ENCODE data around the gene KRTDAP. TPM values are rescaled to one million over a fixed set of nuclear protein-coding genes. Genes with fewer than 3 reads are reported as not detected.
A peak's percentile ranks its signal among the peaks of the same experiment; 100 is the strongest.

KRTDAP gene
- total RNA-seq, 1 donor from 2014 or later, result 4.8 TPM

DNA sequence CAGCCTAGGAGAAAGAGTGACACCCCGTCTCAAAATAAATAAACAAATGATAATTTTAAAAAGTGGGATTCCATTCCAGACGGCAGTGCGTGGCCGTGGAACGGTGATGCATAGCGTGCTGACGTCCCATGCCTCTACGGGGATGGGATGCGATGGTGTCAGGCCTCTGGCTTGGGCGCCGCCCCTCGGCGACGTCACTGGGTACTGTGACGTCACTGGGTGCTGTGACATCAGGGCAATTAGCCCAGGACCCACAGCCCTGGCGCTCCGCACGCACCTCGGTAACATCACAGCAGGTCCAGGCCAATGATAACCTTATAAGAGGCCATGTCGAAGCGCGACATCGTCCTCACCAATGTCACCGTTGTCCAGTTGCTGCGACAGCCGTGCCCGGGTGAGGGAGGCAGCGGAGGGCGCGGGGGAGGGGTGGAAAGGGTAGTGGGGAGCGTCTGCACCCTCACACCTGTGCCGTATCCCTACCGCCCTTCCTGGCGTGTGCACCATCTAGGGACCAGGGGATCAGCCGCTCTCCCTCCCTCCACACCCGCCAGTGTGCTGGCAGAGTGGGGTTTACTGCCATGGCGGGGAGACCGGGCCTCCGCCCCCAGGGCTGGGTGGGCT, 43.0 kb upstream of the KRTDAP start, which contains the start of gene GAPDHS:
TSS of gene GAPDHS (plus strand) at position 256 of the 621 bp plus-strand sequence. CDS start at position 328, 72 bp downstream.
- no peak for TF ChIP-seq CTCF (IDR thresholded peaks at IDR 0.05; ENCODE audit: unreplicated experiment)
- Mint-ChIP-seq H3K4me3 (ENCODE audit: low read depth) (no peak within 1 kb of the TSS), H3K4me1 (ENCODE audit: low read depth) (peaks cover 7% of the 10 kb centered on the region), H3K27me3 (peaks cover 24% of the 10 kb centered on the region), H3K9me3 (ENCODE audit: low read depth) (no peaks in the 10 kb centered on the region), H3K27ac (no peak within 1 kb of the TSS), H3K36me3 (ENCODE audit: insufficient read depth) (no peaks in the 10 kb centered on the region)
- no peak for DNase-seq (ENCODE audit: low spot score, unreplicated experiment)

DNA sequence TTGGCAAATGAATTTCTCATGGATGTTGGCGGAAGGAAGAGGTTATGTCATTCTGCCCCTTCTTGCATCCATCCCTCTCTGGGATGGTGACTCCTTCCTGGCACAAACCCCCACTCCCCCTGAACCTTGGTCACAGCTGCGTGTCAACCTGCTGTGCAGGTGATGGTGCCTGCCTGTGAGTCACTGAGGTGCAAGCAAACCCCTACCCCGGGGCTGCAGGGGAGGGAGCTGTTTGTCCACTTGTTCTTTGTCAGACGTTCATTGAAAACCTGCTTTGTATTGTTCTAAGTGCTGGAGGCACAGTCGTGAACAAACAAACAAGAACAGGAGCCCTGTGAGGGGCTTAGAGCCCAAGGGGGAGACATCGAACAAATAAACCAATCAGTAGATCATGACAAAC, 41.0 kb upstream of the KRTDAP start:
- no peaks in the 10 kb centered on the region for H3K36me3 Mint-ChIP-seq (ENCODE audit: insufficient read depth)
- no peaks in the 10 kb centered on the region for H3K9me3 Mint-ChIP-seq (ENCODE audit: low read depth)
- peaks cover 33% of the 10 kb centered on the region for H3K27me3 Mint-ChIP-seq
- no peak for TF ChIP-seq CTCF (IDR thresholded peaks at IDR 0.05; ENCODE audit: unreplicated experiment)
- DNase-seq (ENCODE audit: low spot score, unreplicated experiment), result no peak
- peaks cover 7% of the 10 kb centered on the region for H3K4me1 Mint-ChIP-seq (ENCODE audit: low read depth)
- H3K4me3 Mint-ChIP-seq (ENCODE audit: low read depth), result no peak overlapping the region
- peak overlapping the region; percentile 90 for H3K27ac Mint-ChIP-seq

GRCh38 chr19:35529241-35530218, 39.3 kb upstream of the KRTDAP start:
- H3K27ac Mint-ChIP-seq, result no peak overlapping the region
- no peak overlapping the region for H3K4me3 Mint-ChIP-seq (ENCODE audit: low read depth)
- TF ChIP-seq CTCF (IDR thresholded peaks at IDR 0.05; ENCODE audit: unreplicated experiment), result no peak
- no peaks in the 10 kb centered on the region for H3K9me3 Mint-ChIP-seq (ENCODE audit: low read depth)
- no peak for DNase-seq (ENCODE audit: low spot score, unreplicated experiment)
- H3K27me3 Mint-ChIP-seq, result peaks cover 42% of the 10 kb centered on the region
- H3K36me3 Mint-ChIP-seq (ENCODE audit: insufficient read depth), result no peaks in the 10 kb centered on the region
- peaks cover 7% of the 10 kb centered on the region for H3K4me1 Mint-ChIP-seq (ENCODE audit: low read depth)

GRCh38 chr19:35528218-35529038, 38.2 kb upstream of the KRTDAP start, which contains the start of gene SBSN:
Gene SBSN, minus strand, starts transcription at chr19:35528311. Its CDS starts 30 bp downstream, at chr19:35528281.
- no peaks in the 10 kb centered on the region for H3K36me3 Mint-ChIP-seq (ENCODE audit: insufficient read depth)
- no peak within 1 kb of the TSS for H3K27ac Mint-ChIP-seq
- no peaks in the 10 kb centered on the region for H3K9me3 Mint-ChIP-seq (ENCODE audit: low read depth)
- H3K4me1 Mint-ChIP-seq (ENCODE audit: low read depth), result peaks cover 12% of the 10 kb centered on the region
- peaks cover 47% of the 10 kb centered on the region for H3K27me3 Mint-ChIP-seq
- no peak within 1 kb of the TSS for H3K4me3 Mint-ChIP-seq (ENCODE audit: low read depth)
- no peak for DNase-seq (ENCODE audit: low spot score, unreplicated experiment)
- TF ChIP-seq CTCF (IDR thresholded peaks at IDR 0.05; ENCODE audit: unreplicated experiment), result no peak

- H3K9me3 Mint-ChIP-seq (ENCODE audit: low read depth), result no peaks in the 10 kb centered on the region
- H3K27ac Mint-ChIP-seq, result no peak overlapping the region
- H3K27me3 Mint-ChIP-seq, result peaks cover 45% of the 10 kb centered on the region
- H3K36me3 Mint-ChIP-seq (ENCODE audit: insufficient read depth), result no peaks in the 10 kb centered on the region
- H3K4me1 Mint-ChIP-seq (ENCODE audit: low read depth), result peaks cover 5% of the 10 kb centered on the region
- no peak overlapping the region for H3K4me3 Mint-ChIP-seq (ENCODE audit: low read depth)
- no peak for TF ChIP-seq CTCF (IDR thresholded peaks at IDR 0.05; ENCODE audit: unreplicated experiment)
- DNase-seq (ENCODE audit: low spot score, unreplicated experiment), result no peak
These were observed 35.6 kb upstream of the KRTDAP start for GRCh38 chr19:35525873-35526272.
